Activated CD8-positive, alpha-beta memory T cell treated with anti-CD3 and anti-CD28 coated beads, Interleukin-2, amount 50 U/mL, for 1 hour (primary cell): ENCODE measurements around the gene TGFB3.
"Not testable (repeated sequence)": the region's sequence is repeated elsewhere in the genome, so short reads cannot be mapped to it uniquely, and the experiment has no call there.

Experiments used
- DNase-seq: peaks from one replicate; pipeline ENCODE4 v3.0.0-alpha.2; 2020; ENCODE audit errors: extremely low read depth

TGFB3 gene

DNA sequence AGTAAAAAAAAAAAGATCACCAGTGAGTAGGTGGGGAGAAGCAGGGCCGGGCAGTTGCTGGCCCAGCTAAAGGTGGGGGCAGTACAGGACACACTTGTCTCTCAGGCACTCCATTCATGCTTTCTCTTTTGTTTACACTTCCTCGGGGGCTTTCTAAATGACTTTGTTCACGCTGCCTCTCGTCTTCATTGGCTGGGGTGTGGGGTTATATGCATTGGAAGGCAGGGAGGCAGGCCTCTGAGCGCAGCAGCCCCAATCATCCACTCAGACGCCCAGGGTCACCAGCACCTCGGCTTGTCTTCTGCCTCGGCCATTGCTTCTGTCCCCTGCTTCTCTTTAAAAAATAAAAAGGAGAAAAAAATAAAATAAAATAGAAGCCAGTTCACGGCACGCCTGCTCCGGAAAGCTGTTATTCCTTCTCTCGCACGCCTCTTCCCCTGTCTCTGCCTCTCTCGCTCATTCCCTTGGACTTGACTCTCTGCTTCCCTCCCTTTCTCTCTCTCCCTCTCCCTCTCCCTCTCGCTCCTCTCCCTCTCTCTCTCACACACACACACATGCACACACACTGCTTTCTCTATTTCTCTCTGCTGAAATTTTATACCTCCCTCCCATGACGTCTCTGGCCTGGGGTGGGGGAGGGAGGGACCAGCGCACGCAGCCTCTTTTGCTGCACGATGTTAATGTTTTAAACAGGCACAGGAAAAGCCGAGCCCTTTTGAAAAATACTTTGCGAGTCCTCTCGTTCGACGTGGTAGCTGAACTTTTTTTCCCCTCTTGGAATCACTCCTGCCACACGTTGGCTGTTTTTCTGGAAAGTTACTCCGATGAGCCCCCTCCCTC lies at the start of gene TGFB3:
TSS of gene TGFB3 (minus strand) at position 570 of the 840 bp plus-strand sequence. CDS start 1,102 bp downstream, outside the sequence.
- peak; percentile 21 for DNase-seq

DNA sequence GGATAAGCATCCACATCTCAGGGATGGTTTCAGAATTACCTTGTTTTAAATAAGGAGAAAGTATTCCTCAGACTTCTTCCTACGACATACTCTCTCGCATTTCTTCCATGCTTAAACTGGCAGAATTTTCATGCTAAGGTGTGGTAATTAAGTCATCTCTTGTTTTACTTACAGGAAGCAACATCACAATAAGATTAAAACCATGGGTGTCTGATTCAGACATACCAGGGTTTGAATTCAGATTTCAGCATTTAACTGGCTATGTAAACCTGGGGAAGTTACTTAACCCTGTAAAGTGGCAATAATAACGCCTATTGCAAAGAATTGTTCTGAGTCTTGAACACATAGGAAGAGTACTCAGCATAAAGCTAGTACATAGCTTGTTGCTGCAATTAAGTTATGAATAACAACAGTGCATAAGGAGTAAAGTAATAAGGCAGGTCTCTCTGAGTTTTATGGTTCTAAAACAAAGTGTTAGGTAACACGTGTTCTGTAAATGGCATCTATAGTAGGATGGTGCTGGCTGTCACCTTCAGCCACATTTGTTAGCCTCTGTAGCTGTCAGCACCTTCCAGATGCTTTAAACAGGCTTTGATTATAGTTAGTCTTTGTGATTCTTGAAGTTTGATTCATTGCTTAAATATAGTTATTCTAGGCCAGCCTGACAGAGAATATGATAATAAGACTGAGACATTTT lies 42.6 kb upstream of the TGFB3 start:
- no peak for DNase-seq

DNA sequence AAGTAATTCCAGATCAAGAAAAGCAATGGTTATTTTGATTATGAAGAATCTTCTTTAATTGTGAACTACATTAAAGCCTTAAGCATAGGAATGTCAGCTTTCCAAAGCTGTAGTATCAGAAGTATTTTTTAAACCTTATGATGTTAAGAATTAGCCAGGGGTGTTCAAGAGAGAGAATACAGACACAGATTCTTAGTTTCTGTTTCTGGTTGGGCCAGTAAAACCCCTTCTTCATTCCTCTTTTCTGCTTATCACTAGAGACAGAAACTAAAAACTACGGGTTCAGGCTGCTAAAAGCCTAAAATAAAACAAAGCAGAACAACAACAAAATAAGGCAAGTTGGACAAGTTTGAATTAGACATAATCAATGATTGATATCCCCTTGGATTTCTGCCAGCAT lies 42.0 kb upstream of the TGFB3 start:
- no peak for DNase-seq

- no peak for DNase-seq
These were observed 41.2 kb upstream of the TGFB3 start for GRCh38 chr14:76022991-76023390.

DNA sequence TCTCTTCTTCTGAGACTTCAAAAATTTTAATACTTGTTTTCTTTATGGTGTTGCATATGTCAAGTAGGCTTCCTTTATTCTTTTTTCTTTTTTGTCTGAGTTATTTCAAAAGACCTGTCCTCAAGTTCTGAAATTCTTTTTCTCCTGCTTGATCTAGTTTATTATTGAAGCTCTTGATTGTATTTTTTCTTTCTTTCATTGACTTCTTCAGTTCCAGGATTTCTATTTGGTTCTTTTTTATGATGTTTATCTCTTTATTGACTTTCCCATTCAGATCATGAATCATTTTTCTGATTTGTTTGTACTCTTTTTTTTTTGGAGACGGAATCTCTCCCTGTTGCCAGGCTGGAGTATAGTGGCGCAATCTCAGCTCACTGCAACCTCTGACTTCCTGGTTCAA lies 37.9 kb upstream of the TGFB3 start:
- no peak for DNase-seq

DNA sequence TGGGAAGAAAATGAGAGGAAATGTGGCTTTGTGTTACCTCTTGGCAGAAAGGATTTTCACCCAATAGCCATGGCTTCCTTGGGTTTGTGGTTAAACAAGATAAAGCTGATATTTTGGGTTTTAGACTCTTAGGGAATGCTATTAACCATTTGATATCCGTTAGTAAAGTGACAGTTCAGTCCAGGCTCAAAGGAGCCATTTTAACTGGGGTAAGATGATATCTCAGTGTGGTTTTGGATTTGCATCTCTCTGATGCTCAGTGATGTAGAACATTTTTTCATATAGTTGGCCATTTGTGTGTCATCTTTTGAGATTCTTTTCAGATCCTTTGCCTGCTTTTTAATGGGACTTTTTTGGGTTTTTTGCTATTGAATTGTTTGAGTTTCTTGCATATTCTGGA lies 33.9 kb upstream of the TGFB3 start:
- no peak for DNase-seq

- no peak for DNase-seq
These were observed 33.4 kb upstream of the TGFB3 start for GRCh38 chr14:76015191-76015590.

- no peak for DNase-seq
These were observed 30.6 kb upstream of the TGFB3 start for GRCh38 chr14:76012354-76012753.

GRCh38 chr14:76011930-76012329 lies 30.1 kb upstream of the TGFB3 start:
- DNase-seq = no peak

DNA sequence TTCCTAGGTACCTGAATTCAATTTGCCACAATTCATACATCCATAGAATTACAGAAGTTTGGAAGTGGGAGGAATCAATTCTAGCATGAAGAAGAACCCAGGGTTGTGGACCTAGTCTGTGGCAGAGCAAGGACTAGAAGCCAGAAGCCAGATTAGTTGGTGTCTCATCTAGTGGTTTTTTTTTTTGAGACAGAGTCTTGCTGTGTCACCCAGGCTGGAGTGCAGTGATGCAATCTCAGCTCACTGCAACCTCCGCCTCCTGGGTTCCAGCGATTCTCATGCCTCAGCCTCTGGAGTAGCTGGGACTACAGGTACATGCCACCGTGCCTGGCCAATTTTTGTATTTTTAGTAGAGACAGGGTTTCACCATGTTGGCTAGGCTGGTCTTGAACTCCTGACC lies 27.8 kb upstream of the TGFB3 start:
- DNase-seq = not testable (repeated sequence)

DNA sequence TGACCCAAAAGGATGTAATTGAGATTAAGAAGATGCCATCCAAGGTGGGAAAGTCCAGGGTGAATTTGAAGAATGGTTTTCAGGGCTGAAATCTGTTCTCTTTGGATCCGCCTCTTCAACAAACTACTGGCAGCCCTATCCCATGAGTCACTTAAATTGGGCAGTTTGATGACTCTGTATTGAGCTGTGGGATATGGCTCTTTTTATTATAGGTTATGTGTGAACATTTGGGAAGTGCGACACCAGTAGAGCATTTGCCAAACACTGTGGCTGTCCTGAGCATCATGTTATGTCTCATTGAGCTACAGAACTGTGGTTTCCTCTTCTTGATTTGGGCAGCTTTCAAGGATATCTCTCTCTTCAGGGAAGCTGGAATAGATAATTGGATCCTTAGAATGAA lies 26.1 kb upstream of the TGFB3 start:
- no peak for DNase-seq

- DNase-seq = no peak
These were observed 25.6 kb upstream of the TGFB3 start for GRCh38 chr14:76007379-76007778.

DNA sequence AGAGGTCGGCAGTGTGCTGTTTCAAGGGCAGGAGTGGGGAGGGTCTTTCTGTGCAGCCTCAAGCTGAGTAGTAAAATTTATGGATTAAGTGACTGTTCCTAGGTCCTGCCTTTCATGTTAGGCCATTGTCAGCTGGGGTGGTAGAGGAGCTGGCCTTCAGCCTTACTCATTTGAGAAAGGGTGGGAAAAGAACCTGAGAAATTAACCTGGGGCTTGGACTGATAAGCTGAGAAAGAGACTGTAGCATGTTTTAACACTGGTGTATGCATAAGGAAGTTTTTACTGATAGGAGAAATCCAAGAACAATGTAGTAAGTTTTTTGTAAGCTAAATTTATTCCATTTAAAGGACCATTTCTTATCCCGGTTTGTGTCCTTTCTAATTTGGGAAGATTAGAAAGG lies 24.5 kb upstream of the TGFB3 start:
- DNase-seq = no peak

GRCh38 chr14:76002383-76002782 lies 20.6 kb upstream of the TGFB3 start:
- no peak for DNase-seq

DNA sequence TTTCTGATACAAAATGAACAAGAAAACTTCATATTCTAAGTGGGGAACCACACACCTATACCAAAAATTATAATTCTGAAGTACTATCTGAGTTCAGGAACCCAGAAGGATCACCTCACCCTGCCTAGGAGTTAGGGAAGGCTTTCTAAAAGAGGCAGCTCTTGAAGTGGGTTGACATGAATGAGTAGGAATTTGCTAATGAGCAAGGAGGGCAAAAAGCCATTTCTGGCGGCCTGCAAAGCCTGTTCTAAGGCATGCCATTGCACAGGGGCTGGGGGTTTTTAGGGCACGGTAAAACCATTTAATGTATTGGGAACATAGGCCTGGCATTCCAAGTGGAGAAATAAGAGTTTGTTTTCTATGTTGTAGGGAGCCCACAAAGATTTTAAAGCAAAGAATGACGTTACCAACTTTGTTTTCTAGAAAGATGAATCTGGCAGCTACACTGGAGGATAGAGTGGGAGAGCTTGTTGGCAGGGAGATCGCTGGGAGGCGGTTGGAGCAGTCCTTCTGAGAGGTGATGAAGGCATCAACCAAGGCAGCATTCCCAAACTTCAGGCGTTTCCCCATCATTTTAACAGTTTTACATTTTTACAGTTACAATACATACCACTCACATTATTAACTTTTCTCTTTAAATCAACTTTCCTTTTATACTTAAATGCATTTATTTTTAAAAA lies 17.9 kb upstream of the TGFB3 start:
- DNase-seq = no peak

GRCh38 chr14:75996488-75996887 lies 14.7 kb upstream of the TGFB3 start:
- DNase-seq = no peak

- no peak for DNase-seq
These were observed 13.7 kb upstream of the TGFB3 start for GRCh38 chr14:75995372-75996041.

GRCh38 chr14:75993567-75994041 lies 11.8 kb upstream of the TGFB3 start:
- DNase-seq = no peak

DNA sequence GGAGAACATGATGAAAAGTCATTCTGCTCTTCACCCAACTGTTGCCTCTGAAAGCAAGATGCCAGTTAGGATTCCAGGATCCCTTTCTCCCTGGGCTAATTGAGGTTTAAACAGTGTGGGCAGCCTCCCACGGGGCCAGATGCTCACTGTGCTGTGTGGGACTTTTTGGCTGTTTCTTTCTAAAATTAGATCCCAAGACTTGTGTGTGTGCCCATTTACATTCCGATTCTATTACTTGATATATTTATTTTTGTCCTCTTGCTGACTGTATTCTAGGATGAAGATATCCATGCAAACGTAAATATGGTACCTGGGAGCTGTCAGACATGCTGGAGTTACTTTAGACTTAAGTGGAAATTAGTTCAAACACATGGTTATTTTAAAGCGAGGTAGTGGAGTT lies 10.0 kb upstream of the TGFB3 start:
- DNase-seq = no peak

GRCh38 chr14:75990297-75990696 lies 8.5 kb upstream of the TGFB3 start:
- no peak for DNase-seq

DNA sequence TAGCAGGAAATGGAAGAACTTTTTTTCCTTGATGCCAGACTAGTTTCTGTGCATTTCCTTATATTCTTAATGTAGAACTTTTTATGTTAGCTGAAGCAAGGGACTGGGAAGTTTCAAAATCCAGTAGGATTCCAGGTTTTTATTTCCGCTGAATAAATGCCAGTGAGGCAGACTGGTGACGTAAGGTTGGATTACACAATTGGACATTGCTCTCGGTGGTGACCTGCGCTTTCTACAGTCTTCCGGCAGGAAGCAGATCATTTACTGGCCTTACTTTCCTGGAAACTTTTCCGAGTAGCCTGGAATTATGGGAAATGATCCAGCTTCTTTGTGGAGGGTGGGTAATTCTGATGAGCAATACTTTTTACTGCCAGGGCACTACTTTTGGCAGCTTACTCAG lies 7.3 kb upstream of the TGFB3 start:
- DNase-seq = no peak
